GM10847 (cell line): ENCODE measurements around the gene TMEM116.

Experiments used
- POLR2A ChIP-seq: IDR thresholded peaks from 2 replicates; pipeline ENCODE4 v1.6.1; 2011; ENCODE audit not compliant: insufficient read length; ENCODE audit errors: extremely low read depth

The TMEM116 gene

GRCh38 chr12:111942557-111942956 is 70.4 kb downstream of the TMEM116 start:
- no peak for TF ChIP-seq POLR2A

DNA sequence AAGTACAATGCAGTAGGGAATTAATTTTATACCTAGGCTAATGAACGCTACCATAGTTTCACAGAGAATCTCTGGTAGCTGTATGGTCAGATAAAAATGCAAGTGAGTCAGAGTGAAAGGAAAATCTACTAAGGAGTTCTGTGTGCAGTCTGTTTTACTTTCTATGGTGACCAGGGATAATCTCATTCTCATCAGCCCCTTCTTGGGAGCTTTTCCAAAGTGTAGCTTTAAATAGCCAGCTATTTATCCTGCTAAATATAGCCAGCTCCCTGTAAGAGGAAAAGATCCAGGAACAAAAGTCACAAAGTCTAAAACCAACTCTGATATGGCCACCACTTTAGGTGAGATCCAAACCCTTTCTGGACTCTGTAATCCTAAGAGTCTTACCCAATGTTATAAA is 75.5 kb downstream of the TMEM116 start:
- no peak for TF ChIP-seq POLR2A

DNA sequence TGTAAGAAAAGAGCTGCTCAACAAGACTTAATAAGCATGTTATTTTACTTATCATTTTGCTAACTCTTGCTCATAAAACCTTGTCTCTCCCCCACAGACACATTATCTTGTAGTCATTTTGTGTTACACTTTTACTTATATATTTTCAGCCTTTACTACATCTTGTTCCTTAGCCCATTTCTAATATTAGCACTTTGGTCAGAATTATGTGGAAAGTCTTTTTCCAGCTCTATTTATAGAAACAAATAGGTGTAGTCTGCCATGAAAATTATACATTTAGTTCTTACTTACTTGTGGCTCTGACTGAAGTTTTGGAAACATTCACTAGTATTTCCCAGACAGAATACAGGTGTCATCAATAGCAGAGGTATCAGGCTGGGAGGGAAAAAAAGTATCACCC is 76.1 kb downstream of the TMEM116 start:
- no peak for TF ChIP-seq POLR2A

DNA sequence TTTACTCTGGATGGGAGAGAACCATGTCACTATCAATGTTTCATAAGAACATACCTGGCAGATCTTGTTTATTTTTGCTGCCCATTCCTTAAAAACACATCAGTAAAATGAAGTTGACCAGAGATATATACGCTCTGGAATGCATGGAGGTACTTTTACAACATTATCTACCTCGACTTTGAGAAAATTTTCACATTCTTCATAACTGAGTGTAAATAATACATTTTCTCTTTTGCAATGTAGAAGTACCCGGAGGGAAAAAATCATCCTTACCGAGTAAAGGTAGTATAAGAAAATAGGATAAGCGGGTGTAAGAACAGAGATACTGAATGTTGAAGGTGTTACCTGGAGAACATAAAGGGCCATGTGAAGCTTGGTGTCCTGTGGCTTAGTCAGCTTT is 80.7 kb downstream of the TMEM116 start:
- no peak for TF ChIP-seq POLR2A

GRCh38 chr12:111927346-111927745 is 85.6 kb downstream of the TMEM116 start:
- TF ChIP-seq POLR2A: no peak

DNA sequence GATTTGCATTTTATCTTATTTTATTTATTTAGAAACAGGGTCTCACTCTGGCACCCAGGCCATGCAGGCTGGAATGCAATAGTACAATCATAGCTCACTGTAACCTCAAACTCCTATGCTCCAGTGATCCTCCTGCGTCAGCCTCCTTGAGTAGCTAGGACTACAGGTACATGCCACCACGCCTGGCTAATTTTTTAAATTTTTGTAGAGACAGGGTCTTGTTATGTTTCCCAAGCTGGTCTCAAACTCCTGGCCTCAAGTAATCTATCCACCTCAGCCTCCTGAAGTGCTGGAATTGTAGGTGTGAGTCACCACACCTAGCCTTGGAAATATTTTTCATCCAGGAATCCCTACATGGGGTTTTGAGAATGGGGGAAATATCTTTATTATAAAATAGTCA is 86.3 kb downstream of the TMEM116 start:
- no peak for TF ChIP-seq POLR2A

DNA sequence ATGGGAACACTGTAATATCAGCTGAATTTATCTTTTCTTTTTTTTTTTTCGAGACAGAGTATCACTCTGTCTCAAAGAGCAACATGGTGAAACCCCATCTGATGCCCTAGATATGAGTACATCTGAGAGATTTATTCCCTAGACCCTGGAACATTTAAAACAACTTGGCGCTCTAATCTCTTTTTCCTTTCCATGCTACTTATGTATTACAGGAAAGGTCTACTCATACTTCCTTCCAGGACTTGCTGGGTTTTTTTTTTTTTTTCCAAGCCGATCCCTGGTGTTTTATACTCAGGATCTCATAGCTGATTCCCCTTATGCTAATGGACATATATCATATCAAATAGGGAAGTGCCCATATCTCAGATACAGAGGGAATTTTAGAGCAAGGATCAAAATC is 87.8 kb downstream of the TMEM116 start:
- TF ChIP-seq POLR2A: no peak

DNA sequence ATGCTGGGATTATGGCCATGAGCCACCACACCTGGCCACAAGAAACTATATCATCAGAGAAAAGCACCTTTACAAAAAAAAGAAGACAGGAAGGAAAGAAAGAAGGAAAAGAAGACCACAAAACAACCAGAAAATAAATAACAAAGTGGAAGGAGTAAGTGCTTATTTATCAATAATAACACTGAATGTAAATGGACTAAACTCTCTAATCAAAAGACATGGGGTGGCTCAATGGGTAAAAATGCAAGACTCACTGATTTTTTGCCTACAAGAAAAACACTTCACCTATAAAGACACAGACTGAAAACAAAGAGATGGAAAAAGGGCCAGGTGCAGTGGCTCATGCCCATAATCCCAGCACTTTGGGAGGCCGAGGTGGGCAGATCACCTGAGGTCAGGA is 105.2 kb downstream of the TMEM116 start:
- TF ChIP-seq POLR2A: no peak

- no peak for TF ChIP-seq POLR2A
Measured at GRCh38 chr12:111905502-111905901, 107.5 kb downstream of the TMEM116 start.

DNA sequence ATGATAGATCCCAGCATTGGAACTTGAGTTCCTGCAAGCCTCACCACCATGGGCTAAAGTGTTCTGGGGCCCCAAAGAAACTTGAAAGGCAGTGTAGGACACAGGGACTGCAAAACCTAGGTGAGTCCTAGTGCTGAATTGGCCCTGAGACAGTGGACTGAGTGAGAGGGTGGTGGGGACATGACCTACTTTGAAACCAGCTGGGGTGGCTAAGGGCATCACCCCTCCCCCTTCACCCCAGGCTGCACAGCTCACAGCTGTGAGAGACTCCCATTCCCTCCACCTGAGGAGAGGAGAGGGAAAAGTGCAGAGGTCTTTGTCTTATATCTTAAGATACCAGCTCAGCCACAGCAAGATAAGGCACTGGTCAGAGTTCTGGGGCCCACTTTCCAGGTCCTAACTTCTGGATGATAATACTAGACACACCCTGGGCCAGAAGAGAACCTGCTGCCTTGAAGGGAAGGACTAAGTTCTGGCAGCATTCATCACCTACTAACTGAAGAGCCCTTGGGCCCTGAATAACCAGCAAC is 108.5 kb downstream of the TMEM116 start:
- TF ChIP-seq POLR2A: no peak

- no peak for TF ChIP-seq POLR2A
Measured at GRCh38 chr12:111901182-111901581, 111.8 kb downstream of the TMEM116 start.

DNA sequence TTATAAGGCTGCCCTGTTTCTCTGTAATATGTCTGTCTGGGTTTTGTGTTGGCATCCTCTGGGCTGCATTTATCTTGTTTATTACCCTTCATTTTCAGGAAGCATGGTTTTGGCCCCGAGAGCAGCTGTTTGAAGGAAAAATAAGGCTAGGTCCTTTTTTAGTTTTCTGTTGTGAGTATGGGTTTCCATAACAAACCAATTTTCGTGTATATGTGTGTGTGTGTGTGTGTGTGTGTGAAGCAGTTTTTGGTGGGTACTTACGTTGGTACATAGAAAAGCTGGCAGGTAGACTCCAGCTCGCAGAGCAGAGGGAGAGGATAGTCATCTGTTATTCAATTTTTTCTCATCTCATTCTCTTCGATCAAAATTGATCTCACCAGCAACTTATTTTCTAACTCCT is 118.4 kb downstream of the TMEM116 start:
- TF ChIP-seq POLR2A: no peak

- TF ChIP-seq POLR2A: no peak
Measured at GRCh38 chr12:111893287-111893686, 119.7 kb downstream of the TMEM116 start.

- TF ChIP-seq POLR2A: no peak
Measured at GRCh38 chr12:111887926-111888745, 124.8 kb downstream of the TMEM116 start.

GRCh38 chr12:111886662-111887545 is 126.1 kb downstream of the TMEM116 start:
- no peak for TF ChIP-seq POLR2A

DNA sequence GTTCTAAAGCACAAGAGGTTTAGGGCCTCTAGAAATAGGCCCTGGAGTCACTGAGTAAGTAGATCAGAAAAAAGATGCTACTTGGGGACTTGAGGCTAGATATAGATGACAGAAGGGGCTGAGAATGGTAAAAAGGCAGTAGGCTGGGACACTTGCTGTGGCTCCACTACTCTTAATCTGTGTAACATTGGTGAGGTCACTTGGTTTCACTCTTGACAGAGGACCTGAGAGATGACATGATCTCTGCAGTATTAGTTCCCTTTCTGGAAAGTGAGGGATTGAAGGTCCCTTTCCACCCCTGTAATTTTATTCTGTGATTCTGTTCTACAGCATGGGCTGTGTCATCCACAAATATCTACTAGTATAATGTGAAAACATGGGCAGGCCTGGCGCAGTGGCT is 131.2 kb downstream of the TMEM116 start:
- no peak for TF ChIP-seq POLR2A
